GM21526 (cell line): ENCODE data around the gene VPS13D.

Experiments
- ATAC-seq: cut with Tn5 transposase; IDR thresholded peaks from one replicate; pipeline ENCODE4 v1.9.1; 2021; ENCODE audit warnings: moderate library complexity; ENCODE audit not compliant: unreplicated experiment, low FRiP score

VPS13D gene

GRCh38 chr1:12279728-12280464 lies 50.1 kb downstream of the VPS13D start:
- no peak for ATAC-seq

- no peak for ATAC-seq
Measured at GRCh38 chr1:12282142-12282541, 52.3 kb downstream of the VPS13D start.

- ATAC-seq = no peak
Measured at GRCh38 chr1:12284486-12284885, 54.7 kb downstream of the VPS13D start.

- no peak for ATAC-seq
Measured at GRCh38 chr1:12285496-12286143, 55.8 kb downstream of the VPS13D start.

- no peak for ATAC-seq
Measured at GRCh38 chr1:12287869-12288268, 58.0 kb downstream of the VPS13D start.

- ATAC-seq = no peak
Measured at GRCh38 chr1:12290828-12291227, 61.0 kb downstream of the VPS13D start.

GRCh38 chr1:12293416-12293815 lies 63.6 kb downstream of the VPS13D start:
- no peak for ATAC-seq

- no peak for ATAC-seq
Measured at GRCh38 chr1:12294076-12294475, 64.2 kb downstream of the VPS13D start.

GRCh38 chr1:12296016-12296415 lies 66.2 kb downstream of the VPS13D start:
- ATAC-seq = no peak

GRCh38 chr1:12296623-12297022 lies 66.8 kb downstream of the VPS13D start:
- ATAC-seq = no peak

- ATAC-seq = no peak
Measured at GRCh38 chr1:12300706-12301105, 70.9 kb downstream of the VPS13D start.

GRCh38 chr1:12301518-12302237 lies 71.8 kb downstream of the VPS13D start:
- ATAC-seq = no peak

GRCh38 chr1:12302798-12303447 lies 73.1 kb downstream of the VPS13D start:
- ATAC-seq = no peak

GRCh38 chr1:12305377-12305776 lies 75.5 kb downstream of the VPS13D start:
- ATAC-seq = no peak

- ATAC-seq = no peak
Measured at GRCh38 chr1:12309783-12310742, 80.2 kb downstream of the VPS13D start.

- no peak for ATAC-seq
Measured at GRCh38 chr1:12314333-12314903, 84.6 kb downstream of the VPS13D start.

GRCh38 chr1:12315146-12315545 lies 85.3 kb downstream of the VPS13D start:
- no peak for ATAC-seq

GRCh38 chr1:12316331-12316730 lies 86.5 kb downstream of the VPS13D start:
- no peak for ATAC-seq

GRCh38 chr1:12320486-12320885 lies 90.7 kb downstream of the VPS13D start:
- ATAC-seq = no peak

GRCh38 chr1:12324423-12324822 lies 94.6 kb downstream of the VPS13D start:
- no peak for ATAC-seq
